Neural cell (in vitro differentiated cells): ENCODE data around the gene CDK15. TPM values are rescaled to one million over a fixed set of nuclear protein-coding genes. Genes with fewer than 3 reads are reported as not detected.

ENCODE experiments used
- H2AFZ ChIP-seq: fragments of 200-600, 300-800 bp; sonication (generic), shearing (Covaris generic); 2 replicates; pipeline ENCODE4 v1.6.0; 2014; ENCODE audit warnings: low read depth, mild to moderate bottlenecking, antibody characterized with exemption, low read length, moderate library complexity
- H3F3A ChIP-seq: fragments of 200-600 bp; shearing (Covaris generic); 2 replicates; pipeline ENCODE4 v1.6.1; 2016; ENCODE audit warnings: mild to moderate bottlenecking, moderate library complexity, mixed read lengths, antibody characterized with exemption, low read length; ENCODE audit not compliant: insufficient read depth, poor library complexity, severe bottlenecking
- H3K27ac ChIP-seq: fragments of 200-600, 300-800 bp; sonication (generic), shearing (Covaris generic); 2 replicates; pipeline ENCODE4 v1.5.1; 2014; ENCODE audit warnings: mild to moderate bottlenecking, low read length, moderate library complexity
- H3K27me3 ChIP-seq: fragments of 300-800, 200-600 bp; sonication (generic), shearing (Covaris generic); 2 replicates; pipeline ENCODE4 v1.6.0; 2014; ENCODE audit warnings: mild to moderate bottlenecking, low read depth, low read length, moderate library complexity; ENCODE audit not compliant: insufficient read depth
- H3K36me3 ChIP-seq: fragments of 300-800, 200-600 bp; sonication (generic), shearing (Covaris generic); 2 replicates; pipeline ENCODE4 v1.5.1; 2014; ENCODE audit warnings: mild to moderate bottlenecking, antibody characterized with exemption, low read length, moderate library complexity; ENCODE audit not compliant: insufficient read depth
- H3K4me2 ChIP-seq: fragments of 300-800, 200-600 bp; sonication (generic), shearing (Covaris generic); 2 replicates; pipeline ENCODE4 v1.6.0; 2014; ENCODE audit warnings: mild to moderate bottlenecking, low read length
- H3K4me3 ChIP-seq: fragments of 300-800, 200-600 bp; sonication (generic), shearing (Covaris generic); 2 replicates; pipeline ENCODE4 v1.5.1; 2014; ENCODE audit warnings: mild to moderate bottlenecking, low read length, moderate library complexity
- H3K79me2 ChIP-seq: fragments of 200-600 bp; shearing (Covaris generic); replicated peaks from 2 replicates; pipeline ENCODE4 v1.6.0; 2014; ENCODE audit warnings: mild to moderate bottlenecking, low read length, moderate library complexity; ENCODE audit not compliant: insufficient read depth
- H3K9ac ChIP-seq: fragments of 300-800, 200-600 bp; sonication (generic), shearing (Covaris generic); 2 replicates; pipeline ENCODE4 v1.6.1; 2016; ENCODE audit warnings: mild to moderate bottlenecking, low read length, mixed read lengths
- H3K9me2 ChIP-seq: fragments of 200-600 bp; shearing (Covaris generic); 2 replicates; pipeline ENCODE4 v1.6.1; 2016; ENCODE audit warnings: mild to moderate bottlenecking, low read length, mixed read lengths; ENCODE audit not compliant: insufficient read depth
- H3K9me3 ChIP-seq: fragments of 200-600, 300-800 bp; sonication (generic), shearing (Covaris generic); 2 replicates; pipeline ENCODE4 v1.6.1; 2016; ENCODE audit warnings: mild to moderate bottlenecking, mixed run types, low read length, moderate library complexity, mixed read lengths
- H4K20me1 ChIP-seq: fragments of 200-600 bp; shearing (Covaris generic); 2 replicates; pipeline ENCODE4 v1.6.1; 2016; ENCODE audit warnings: mild to moderate bottlenecking, mixed run types; ENCODE audit not compliant: insufficient read depth
- EP300 ChIP-seq: fragments of 450-650 bp; conservative IDR thresholded peaks from 2 replicates; pipeline ENCODE4 v1.6.1; 2014; ENCODE audit warnings: antibody characterized with exemption, mild to moderate bottlenecking, moderate library complexity; ENCODE audit not compliant: poor library complexity, severe bottlenecking
- EZH2 ChIP-seq: fragments of 200-600, 300-800 bp; shearing (Covaris generic), sonication (generic); IDR thresholded peaks from 2 replicates; pipeline ENCODE4 v1.6.1; 2014; ENCODE audit warnings: antibody characterized with exemption, low read length, borderline replicate concordance, mild to moderate bottlenecking; ENCODE audit not compliant: insufficient read depth, poor library complexity, severe bottlenecking
- MXI1 ChIP-seq: fragments of 450-650 bp; conservative IDR thresholded peaks from 2 replicates; pipeline ENCODE4 v1.6.1; 2014; ENCODE audit warnings: antibody characterized with exemption, mild to moderate bottlenecking; ENCODE audit not compliant: poor library complexity, severe bottlenecking
- POLR2AphosphoS5 ChIP-seq: IDR thresholded peaks from 2 replicates; pipeline ENCODE4 v1.6.1; 2012
- SMC3 ChIP-seq: fragments of 450-650 bp; conservative IDR thresholded peaks from 2 replicates; pipeline ENCODE4 v1.6.1; 2014; ENCODE audit warnings: antibody characterized with exemption, mild to moderate bottlenecking, moderate library complexity; ENCODE audit not compliant: poor library complexity
- TAF1 ChIP-seq: IDR thresholded peaks from 2 replicates; pipeline ENCODE4 v1.6.1; 2012; ENCODE audit warnings: low read depth
- polyA plus RNA-seq: library from polyadenylated mRNA; depleted of rRNA; stranded (reverse); fragments of >200 nt; gene quantifications from 2 replicates; pipeline ENCODE4 v1.2.3, GENCODE V29; 2014
- TF ChIP-seq, protein P1 (sequence below): IDR thresholded peaks from 2 replicates; pipeline ENCODE4 v1.6.1; 2012; ENCODE audit warnings: borderline replicate concordance

Gene CDK15
- polyA plus RNA-seq, 1 donor from 2014 or later, result 0.09 TPM

DNA sequence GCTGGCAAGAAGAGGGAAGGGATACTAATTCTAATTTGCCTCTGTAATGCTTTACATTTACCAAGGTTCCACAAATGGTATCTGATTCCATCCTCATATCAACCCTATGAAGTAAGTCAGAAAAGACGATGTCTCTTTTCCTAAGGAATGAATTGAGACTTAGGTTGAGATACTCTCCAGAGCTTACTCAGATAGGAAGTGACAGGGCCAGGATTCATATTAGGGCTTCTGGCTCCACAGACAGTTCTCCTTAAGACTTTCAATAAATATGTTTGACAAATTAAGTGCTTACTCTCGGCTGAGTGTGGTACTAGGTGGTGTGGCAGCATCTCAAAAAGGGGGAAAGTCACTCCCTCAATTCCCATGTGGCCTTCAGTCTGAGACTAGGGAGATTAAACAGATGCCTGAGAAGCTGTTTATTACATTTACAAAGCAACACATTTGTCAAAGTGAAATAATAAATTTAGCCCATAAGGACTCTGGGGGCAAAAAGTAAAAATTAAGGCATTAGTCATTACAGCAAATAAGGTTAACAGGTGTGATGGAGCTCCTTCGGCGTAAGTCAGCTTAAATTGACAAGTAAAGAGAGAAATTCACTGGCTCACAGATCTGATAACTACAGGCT, 14.2 kb downstream of the CDK15 start:
- no peak overlapping the region for H2AFZ ChIP-seq

DNA sequence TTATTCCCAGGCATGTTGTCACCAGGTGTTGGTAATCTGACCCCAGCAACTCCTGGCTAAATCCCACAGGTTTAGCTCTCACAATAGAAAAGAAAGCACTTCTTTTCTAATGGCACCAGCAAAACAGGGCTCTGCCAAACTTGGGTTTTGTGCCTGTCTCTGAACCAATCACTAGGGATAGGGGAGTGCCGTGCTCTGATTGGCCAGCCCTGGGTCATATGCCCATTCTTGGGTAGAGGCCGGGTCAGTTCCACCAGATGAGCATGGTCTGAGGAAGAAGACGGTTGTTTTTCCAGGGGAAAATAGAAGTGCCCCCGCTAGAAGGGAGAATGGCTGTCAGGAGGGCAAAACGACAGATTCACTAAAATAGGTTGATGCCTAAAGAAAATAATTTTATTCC, 14.7 kb downstream of the CDK15 start:
- H3K4me3 ChIP-seq, result no peak overlapping the region
- no peak overlapping the region for H2AFZ ChIP-seq
- no peak overlapping the region for H3K4me2 ChIP-seq
- no peaks in the 10 kb centered on the region for H4K20me1 ChIP-seq
- no peaks in the 10 kb centered on the region for H3K27me3 ChIP-seq
- no peaks in the 10 kb centered on the region for H3F3A ChIP-seq
- TF ChIP-seq SMC3 (no peak), EP300 (no peak), EZH2 (no peak), TAF1 (no peak), POLR2AphosphoS5 (no peak), MXI1 (no peak)
- TF ChIP-seq, protein P1, sequence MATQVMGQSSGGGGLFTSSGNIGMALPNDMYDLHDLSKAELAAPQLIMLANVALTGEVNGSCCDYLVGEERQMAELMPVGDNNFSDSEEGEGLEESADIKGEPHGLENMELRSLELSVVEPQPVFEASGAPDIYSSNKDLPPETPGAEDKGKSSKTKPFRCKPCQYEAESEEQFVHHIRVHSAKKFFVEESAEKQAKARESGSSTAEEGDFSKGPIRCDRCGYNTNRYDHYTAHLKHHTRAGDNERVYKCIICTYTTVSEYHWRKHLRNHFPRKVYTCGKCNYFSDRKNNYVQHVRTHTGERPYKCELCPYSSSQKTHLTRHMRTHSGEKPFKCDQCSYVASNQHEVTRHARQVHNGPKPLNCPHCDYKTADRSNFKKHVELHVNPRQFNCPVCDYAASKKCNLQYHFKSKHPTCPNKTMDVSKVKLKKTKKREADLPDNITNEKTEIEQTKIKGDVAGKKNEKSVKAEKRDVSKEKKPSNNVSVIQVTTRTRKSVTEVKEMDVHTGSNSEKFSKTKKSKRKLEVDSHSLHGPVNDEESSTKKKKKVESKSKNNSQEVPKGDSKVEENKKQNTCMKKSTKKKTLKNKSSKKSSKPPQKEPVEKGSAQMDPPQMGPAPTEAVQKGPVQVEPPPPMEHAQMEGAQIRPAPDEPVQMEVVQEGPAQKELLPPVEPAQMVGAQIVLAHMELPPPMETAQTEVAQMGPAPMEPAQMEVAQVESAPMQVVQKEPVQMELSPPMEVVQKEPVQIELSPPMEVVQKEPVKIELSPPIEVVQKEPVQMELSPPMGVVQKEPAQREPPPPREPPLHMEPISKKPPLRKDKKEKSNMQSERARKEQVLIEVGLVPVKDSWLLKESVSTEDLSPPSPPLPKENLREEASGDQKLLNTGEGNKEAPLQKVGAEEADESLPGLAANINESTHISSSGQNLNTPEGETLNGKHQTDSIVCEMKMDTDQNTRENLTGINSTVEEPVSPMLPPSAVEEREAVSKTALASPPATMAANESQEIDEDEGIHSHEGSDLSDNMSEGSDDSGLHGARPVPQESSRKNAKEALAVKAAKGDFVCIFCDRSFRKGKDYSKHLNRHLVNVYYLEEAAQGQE, result no peak
- H3K79me2 ChIP-seq, result no peaks in the 10 kb centered on the region
- no peaks in the 10 kb centered on the region for H3K36me3 ChIP-seq
- H3K9ac ChIP-seq, result no peak overlapping the region
- H3K27ac ChIP-seq, result no peak overlapping the region
- H3K9me2 ChIP-seq, result no peaks in the 10 kb centered on the region
- no peaks in the 10 kb centered on the region for H3K9me3 ChIP-seq

More for the DNA sequence above, 14.2 kb downstream of the CDK15 start:
- Histone ChIP-seq H3K9ac (no peak overlapping the region), H3K4me2 (no peak overlapping the region), H3K79me2 (no peaks in the 10 kb centered on the region), H3F3A (no peaks in the 10 kb centered on the region), H3K9me2 (no peaks in the 10 kb centered on the region), H4K20me1 (no peaks in the 10 kb centered on the region), H3K27ac (no peak overlapping the region), H3K4me3 (no peak overlapping the region), H3K36me3 (no peaks in the 10 kb centered on the region), H3K27me3 (no peaks in the 10 kb centered on the region), H3K9me3 (no peaks in the 10 kb centered on the region)
- TF ChIP-seq, protein P1, result no peak
- TF ChIP-seq MXI1 (no peak), POLR2AphosphoS5 (no peak)
